ENCODE data around the gene PHAF1. TPM values are rescaled to one million over a fixed set of nuclear protein-coding genes. Genes with fewer than 3 reads are reported as not detected.

The PHAF1 gene
- total RNA-seq, 1 donor from 2014 or later, result 17.1 TPM

DNA sequence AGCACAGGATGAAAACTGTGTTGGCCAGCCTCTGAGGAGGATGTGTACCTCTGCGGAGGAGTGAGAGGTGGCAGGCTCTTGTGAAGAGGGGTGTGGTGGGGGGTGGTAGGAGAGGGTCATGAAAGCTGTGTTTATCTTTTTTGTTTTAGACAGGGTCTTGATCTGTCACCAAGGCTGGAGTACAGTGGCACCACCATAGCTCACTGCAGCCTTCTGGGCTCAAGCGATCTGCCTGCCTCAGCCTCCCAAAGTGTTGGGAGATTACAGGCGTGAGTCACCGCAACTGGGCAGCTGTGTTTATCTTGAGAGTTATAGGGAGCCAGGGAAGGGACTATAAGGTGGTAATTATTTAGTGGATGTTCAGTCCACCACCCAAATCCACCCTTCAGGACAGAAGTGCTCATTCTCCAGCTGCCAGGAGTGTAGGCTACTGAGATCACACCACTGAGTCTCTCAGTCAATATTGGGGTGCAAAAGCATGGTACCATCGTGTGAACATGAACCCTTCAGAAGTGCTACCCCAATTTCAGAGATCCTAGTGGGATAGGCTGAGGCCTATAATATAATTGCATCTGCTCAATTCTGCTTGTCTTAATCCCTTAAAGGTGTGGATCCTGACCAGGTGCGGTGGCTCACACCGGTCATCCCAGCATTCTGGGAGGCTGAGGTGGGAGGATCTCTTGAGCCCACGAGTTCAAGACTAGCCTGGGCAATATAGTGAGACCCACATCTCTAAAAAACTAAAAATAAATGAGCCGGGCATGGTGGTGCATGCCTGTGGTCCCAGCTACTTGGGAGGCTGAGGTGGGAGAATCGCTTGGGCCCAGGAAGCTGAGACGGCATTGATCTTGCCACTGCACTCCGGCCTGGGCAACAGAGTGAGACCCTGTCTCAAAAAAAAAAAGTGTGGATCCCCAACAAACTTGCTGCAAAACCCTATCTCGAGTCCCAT lies 81.0 kb downstream of the PHAF1 start:
- FAIRE-seq (no peak), DNase-seq (ENCODE audit: low spot score in 2 of 2) (no peak)

DNA sequence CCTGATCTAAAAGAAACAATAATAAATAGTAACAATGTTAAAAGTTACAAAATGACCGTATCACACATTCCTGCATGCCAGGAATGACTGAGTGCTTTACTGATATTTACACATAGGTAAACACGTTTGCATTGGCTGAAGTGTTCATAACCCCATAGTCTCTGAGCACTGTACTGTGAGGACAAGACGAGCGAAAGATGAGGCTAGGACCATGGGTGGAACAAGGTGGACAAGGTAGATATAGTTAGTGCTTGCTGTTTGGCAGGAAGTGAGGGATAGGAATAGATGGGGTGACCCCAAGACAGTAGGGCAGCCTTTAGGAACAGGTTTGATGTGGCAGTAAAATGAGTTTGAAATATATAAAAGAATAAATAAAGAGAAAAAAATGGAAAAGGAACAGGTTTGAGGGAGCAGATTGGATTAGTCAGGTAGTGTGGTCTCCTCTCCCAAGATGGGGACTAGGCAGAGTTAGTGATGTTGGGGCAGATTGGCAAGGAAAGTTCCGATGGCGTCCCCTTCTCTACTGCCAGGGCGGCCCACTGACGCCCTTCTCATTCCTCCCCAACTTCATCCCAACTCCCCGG lies 81.8 kb downstream of the PHAF1 start:
- no peak for FAIRE-seq

DNA sequence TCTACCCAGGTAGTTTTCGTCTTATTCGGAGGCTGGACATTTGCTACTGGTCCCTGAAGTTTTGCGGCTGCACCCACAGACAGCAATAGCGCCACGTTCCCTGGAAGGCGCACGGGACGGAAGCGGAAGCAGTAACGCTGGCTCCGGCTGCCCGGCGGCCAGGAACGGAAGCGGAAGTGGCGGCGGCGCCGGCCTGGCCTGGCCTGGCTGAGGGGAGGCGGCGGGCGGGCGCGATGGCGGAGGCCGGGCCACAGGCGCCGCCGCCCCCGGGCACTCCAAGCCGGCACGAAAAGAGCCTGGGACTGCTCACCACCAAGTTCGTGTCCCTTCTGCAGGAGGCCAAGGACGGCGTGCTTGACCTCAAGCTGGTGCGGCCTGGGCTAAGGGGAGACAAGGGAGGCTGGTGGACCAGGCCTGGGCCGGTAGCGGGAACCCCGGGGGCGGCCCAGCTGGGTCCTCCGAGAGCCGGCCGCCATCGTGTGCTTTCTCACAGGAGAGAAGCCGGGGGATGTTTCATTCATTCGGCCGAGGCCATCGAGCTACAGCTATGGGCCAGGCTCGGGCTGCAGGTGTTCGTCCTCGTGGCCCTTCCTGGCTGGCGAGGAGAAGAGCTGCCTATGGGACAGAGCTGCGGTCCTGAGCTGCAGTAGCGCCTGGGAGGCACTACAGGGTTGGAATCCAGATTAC lies 82.4 kb downstream of the PHAF1 start, which contains the start of gene E2F4:
Gene E2F4, plus strand, starts transcription at position 161 of the 687 bp plus-strand sequence. Its CDS starts 73 bp downstream, at position 234.
- DNase-seq (ENCODE audit: low spot score in 2 of 2) (peak; percentile 98 to 99), FAIRE-seq (no peak)

More for the DNA sequence above, 81.8 kb downstream of the PHAF1 start:
- no peak for DNase-seq (ENCODE audit: low spot score in 2 of 2)

DNA sequence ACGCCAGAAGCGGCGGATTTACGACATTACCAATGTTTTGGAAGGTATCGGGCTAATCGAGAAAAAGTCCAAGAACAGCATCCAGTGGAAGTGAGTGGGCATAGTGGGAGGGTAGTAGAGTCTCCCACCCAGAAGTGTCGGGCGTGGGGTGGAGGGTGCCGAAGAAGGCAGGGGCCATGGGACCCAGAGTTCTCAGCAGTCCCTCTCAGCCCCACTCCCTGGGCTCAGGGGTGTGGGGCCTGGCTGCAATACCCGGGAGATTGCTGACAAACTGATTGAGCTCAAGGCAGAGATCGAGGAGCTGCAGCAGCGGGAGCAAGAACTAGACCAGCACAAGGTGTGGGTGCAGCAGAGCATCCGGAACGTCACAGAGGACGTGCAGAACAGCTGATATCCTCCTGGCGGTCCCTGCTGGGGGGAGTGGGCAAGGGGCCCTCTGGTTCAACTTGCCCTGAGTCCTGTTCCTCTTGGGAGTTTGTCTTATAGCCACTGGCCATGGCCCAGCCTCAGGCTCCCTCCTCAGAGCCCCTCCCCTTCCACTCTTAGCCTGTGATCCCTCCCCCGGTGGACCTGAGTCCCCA lies 83.1 kb downstream of the PHAF1 start:
- DNase-seq (ENCODE audit: low spot score in 2 of 2), result no peak
- no peak for FAIRE-seq

DNA sequence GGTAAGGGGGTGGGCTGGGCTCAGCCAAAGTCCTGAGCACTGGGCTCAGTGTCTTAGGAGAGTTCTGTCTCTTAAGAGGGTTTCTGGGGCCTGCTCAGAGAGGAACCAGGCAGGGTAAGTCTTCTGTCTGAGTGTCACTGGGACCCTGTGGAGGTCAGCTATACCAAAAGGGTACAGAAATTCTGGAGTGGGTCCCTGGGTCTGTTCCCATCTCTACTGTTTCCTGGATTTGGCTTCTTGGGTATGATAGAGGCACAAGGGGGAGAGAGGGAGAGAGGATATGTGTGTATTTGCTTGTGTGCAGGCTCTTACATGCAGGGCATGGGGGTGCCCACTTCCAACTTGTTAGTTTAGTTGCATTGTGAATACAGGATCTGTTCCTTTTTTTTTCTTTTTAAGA lies 83.8 kb downstream of the PHAF1 start:
- FAIRE-seq (no peak), DNase-seq (ENCODE audit: low spot score in 2 of 2) (no peak)

DNA sequence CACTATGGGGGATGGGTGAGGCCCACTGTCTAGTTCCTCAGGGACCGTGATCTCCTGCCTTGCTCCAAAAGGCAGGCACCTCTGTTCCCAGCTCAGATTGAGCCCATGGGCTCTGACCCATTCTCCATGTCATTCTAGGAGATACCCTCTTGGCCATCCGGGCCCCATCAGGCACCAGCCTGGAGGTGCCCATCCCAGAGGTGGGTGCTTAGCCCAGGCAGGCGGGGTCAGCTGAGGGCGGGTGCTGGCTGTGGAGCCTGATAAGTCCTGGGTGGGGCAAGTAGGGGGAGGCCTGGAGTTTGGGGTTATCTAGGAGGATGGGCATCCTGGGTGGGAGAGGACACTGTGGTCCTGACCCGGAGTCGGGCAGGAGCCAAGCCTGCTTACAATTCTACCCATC lies 84.5 kb downstream of the PHAF1 start:
- FAIRE-seq (no peak), DNase-seq (ENCODE audit: low spot score in 2 of 2) (no peak)

DNA sequence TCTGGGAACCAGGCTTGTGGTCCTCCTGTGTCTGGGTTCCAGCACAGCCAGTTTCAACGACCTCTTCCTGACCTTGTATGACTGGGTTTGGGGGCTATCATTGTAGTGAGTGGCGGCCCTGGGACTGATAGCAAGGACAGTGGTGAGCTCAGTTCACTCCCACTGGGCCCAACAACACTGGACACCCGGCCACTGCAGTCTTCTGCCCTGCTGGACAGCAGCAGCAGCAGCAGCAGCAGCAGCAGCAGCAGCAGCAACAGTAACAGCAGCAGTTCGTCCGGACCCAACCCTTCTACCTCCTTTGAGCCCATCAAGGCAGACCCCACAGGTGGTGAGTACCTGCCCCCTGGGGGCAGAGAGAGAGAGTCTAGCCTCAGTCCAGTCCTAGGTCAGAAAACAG lies 85.9 kb downstream of the PHAF1 start:
- DNase-seq (ENCODE audit: low spot score in 2 of 2) (no peak), FAIRE-seq (no peak)

DNA sequence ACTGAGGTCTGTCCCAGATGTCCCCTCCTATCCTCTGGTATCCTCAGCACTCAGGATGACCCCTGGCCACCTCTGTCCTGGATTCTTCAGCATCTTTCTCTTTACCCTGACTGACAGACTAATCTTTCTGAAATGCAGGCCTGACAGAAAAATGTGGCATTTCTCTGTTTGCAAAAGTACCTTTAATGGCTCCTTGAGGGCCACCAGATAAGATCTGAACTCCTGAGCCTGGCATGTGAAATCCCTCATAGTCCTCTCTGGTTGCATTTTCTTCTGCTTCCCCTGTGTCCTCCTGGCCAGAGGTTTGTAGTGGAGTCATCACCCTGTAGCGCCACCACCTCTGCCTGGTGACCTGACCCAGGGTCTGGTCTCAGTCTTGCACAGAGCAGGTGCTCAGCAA lies 87.1 kb downstream of the PHAF1 start:
- FAIRE-seq, result no peak
- DNase-seq (ENCODE audit: low spot score in 2 of 2), result no peak

DNA sequence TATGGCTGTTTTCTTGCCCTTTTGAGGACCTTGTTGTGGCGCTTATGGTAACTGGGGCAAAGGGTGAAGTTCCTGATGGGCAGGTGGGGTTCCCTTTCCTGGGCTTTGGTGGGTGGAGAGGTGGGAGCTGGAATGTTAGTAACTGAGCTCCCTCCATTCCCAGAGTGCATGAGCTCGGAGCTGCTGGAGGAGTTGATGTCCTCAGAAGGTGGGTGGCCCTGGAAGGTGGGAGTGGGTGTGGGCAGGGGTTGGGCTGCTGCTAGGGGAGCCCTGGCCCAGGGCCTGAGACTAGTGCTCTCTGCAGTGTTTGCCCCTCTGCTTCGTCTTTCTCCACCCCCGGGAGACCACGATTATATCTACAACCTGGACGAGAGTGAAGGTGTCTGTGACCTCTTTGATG lies 88.0 kb downstream of the PHAF1 start:
- FAIRE-seq, result no peak
- no peak for DNase-seq (ENCODE audit: low spot score in 2 of 2)

Other genes with a start within 250 kb of the PHAF1 start
- 8.6 TPM for gene PDP2, start 229.4 kb upstream of the PHAF1 start, total RNA-seq
- not detected for gene CDH16, start 191.1 kb upstream of the PHAF1 start, total RNA-seq
- gene RRAD, start 184.4 kb upstream of the PHAF1 start, total RNA-seq, result 2.4 TPM
- 105 TPM for gene CIAO2B, start 175.5 kb upstream of the PHAF1 start, total RNA-seq
- 22.8 TPM for gene CES2, start 174.4 kb upstream of the PHAF1 start, total RNA-seq
- under 0.01 TPM for gene CES3, start 148.7 kb upstream of the PHAF1 start, total RNA-seq
- gene CES4A, start 121.4 kb upstream of the PHAF1 start, total RNA-seq, result 9.0 TPM
- 55.0 TPM for gene CBFB, start 80.8 kb upstream of the PHAF1 start, total RNA-seq
- 1.2 TPM for gene B3GNT9, start 41.1 kb downstream of the PHAF1 start, total RNA-seq
- 0.82 TPM for gene TRADD, start 50.0 kb downstream of the PHAF1 start, total RNA-seq
- gene FBXL8, start 50.0 kb downstream of the PHAF1 start, total RNA-seq, result 0.82 TPM
- gene HSF4, start 54.8 kb downstream of the PHAF1 start, total RNA-seq, result 3.7 TPM
- 3.7 TPM for gene NOL3, start 60.6 kb downstream of the PHAF1 start, total RNA-seq
- 52.2 TPM for gene MATCAP1, start 74.0 kb downstream of the PHAF1 start, total RNA-seq
- 1.2 TPM for gene EXOC3L1, start 80.2 kb downstream of the PHAF1 start, total RNA-seq
- gene E2F4, start 82.2 kb downstream of the PHAF1 start, total RNA-seq, result 19.6 TPM
- 0.41 TPM for gene ELMO3, start 89.2 kb downstream of the PHAF1 start, total RNA-seq
- 21.2 TPM for gene TMEM208, start 117.2 kb downstream of the PHAF1 start, total RNA-seq
- gene FHOD1, start 137.5 kb downstream of the PHAF1 start, total RNA-seq, result 1.6 TPM
- 0.41 TPM for gene SLC9A5, start 139.0 kb downstream of the PHAF1 start, total RNA-seq
- gene PLEKHG4, start 169.6 kb downstream of the PHAF1 start, total RNA-seq, result 2.9 TPM
- gene KCTD19, start 216.8 kb downstream of the PHAF1 start, total RNA-seq, result under 0.01 TPM
- 2.4 TPM for gene LRRC36, start 216.9 kb downstream of the PHAF1 start, total RNA-seq